Ecto neural progenitor cell (in vitro differentiated cells): ENCODE data around the gene ARSI.

ENCODE experiments used
- DNase-seq: peaks from one replicate; pipeline ENCODE4 v3.0.0-alpha.2; 2018; ENCODE audit warnings: low spot score

The ARSI gene

GRCh38 chr5:150326707-150327106 lies 24.0 kb upstream of the ARSI start:
- DNase-seq, result no peak

GRCh38 chr5:150325426-150325825 lies 22.7 kb upstream of the ARSI start:
- no peak for DNase-seq

- DNase-seq, result no peak
These were observed 21.1 kb upstream of the ARSI start for GRCh38 chr5:150323819-150324218.

GRCh38 chr5:150323092-150323491 lies 20.4 kb upstream of the ARSI start:
- DNase-seq, result no peak

GRCh38 chr5:150322202-150322601 lies 19.5 kb upstream of the ARSI start:
- no peak for DNase-seq

GRCh38 chr5:150321784-150322183 lies 19.1 kb upstream of the ARSI start:
- no peak for DNase-seq

- no peak for DNase-seq
These were observed 18.5 kb upstream of the ARSI start for GRCh38 chr5:150321211-150321610.

- DNase-seq, result no peak
These were observed 17.4 kb upstream of the ARSI start for GRCh38 chr5:150320044-150320613.

- no peak for DNase-seq
These were observed 16.7 kb upstream of the ARSI start for GRCh38 chr5:150319484-150319790.

- DNase-seq, result no peak
These were observed 16.1 kb upstream of the ARSI start for GRCh38 chr5:150318613-150319483.

GRCh38 chr5:150317048-150318003 lies 14.6 kb upstream of the ARSI start:
- DNase-seq, result no peak

- no peak for DNase-seq
These were observed 13.6 kb upstream of the ARSI start for GRCh38 chr5:150316320-150316719.

GRCh38 chr5:150315245-150315644 lies 12.5 kb upstream of the ARSI start:
- no peak for DNase-seq

GRCh38 chr5:150313921-150314716 lies 11.4 kb upstream of the ARSI start:
- no peak for DNase-seq

- no peak for DNase-seq
These were observed 10.8 kb upstream of the ARSI start for GRCh38 chr5:150313501-150313900.

GRCh38 chr5:150312518-150312917 lies 9.8 kb upstream of the ARSI start:
- DNase-seq, result no peak

GRCh38 chr5:150311015-150311692 lies 8.4 kb upstream of the ARSI start:
- DNase-seq, result no peak

- DNase-seq, result no peak
These were observed 7.5 kb upstream of the ARSI start for GRCh38 chr5:150310246-150310645.

- no peak for DNase-seq
These were observed 7.2 kb upstream of the ARSI start for GRCh38 chr5:150309886-150310239.

- no peak for DNase-seq
These were observed 6.6 kb upstream of the ARSI start for GRCh38 chr5:150309101-150309885.
